Upper lobe of right lung (tissue), 1 donor: ENCODE data around the gene ATF7. TPM values are rescaled to one million over a fixed set of nuclear protein-coding genes. Genes with fewer than 3 reads are reported as not detected.
A peak's percentile ranks its signal among the peaks of the same experiment; 100 is the strongest.
"Not testable (repeated sequence)": the region's sequence is repeated elsewhere in the genome, so short reads cannot be mapped to it uniquely, and the experiment has no call there.

Experiments used
- ATAC-seq: fragments of 200-7000 bp; cut with Tn5 transposase; one replicate; pipeline ENCODE4 v1.9.1; 2020; ENCODE audit warnings: mild to moderate bottlenecking, moderate library complexity
- DNase-seq: peaks from one replicate; pipeline ENCODE4 v3.0.0-alpha.2; 2020
- H3K27ac ChIP-seq: fragments of 200-600 bp; one replicate; pipeline ENCODE4 v1.8.0; 2022
- H3K27me3 ChIP-seq: fragments of 200-600 bp; one replicate; pipeline ENCODE4 v1.8.0; 2022; ENCODE audit warnings: mild to moderate bottlenecking
- H3K36me3 ChIP-seq: fragments of 200-600 bp; one replicate; pipeline ENCODE4 v1.8.0; 2022
- H3K4me1 ChIP-seq: fragments of 200-600 bp; one replicate; pipeline ENCODE4 v1.8.0; 2022
- H3K4me3 ChIP-seq: fragments of 200-600 bp; one replicate; pipeline ENCODE4 v1.8.0; 2022; ENCODE audit warnings: mild to moderate bottlenecking
- H3K9me3 ChIP-seq: fragments of 200-600 bp; one replicate; pipeline ENCODE4 v1.8.0; 2022
- CTCF ChIP-seq: fragments of 200-600 bp; IDR thresholded peaks from one replicate; pipeline ENCODE4 v1.8.0; 2022; ENCODE audit warnings: antibody characterized with exemption
- intact Hi-C: fragments of 100-400 bp; cut with DNase I; formaldehyde crosslinking; loops from one replicate; pipeline ENCODE4 v1.11.0; 2022
- total RNA-seq: library from RNA; stranded (reverse); fragmentation: NEBNext Ultra II Directional; extraction: Animal tissue kit (Norgen Biotek cat#: 25700); gene quantifications from one replicate; pipeline ENCODE4 v1.2.1, GENCODE V29; 2021
- donor health status: DM: no; HTN: yes; CAD: no; lungs with severe emphysema.

The ATF7 gene
- total RNA-seq, 1 donor from 2014 or later = 54.0 TPM

- no peak for ATAC-seq
These were observed 24.8 kb downstream of the ATF7 start for GRCh38 chr12:53601296-53601847.

GRCh38 chr12:53600490-53601295, 25.5 kb downstream of the ATF7 start:
- intact Hi-C loops = no loop called here
- Histone ChIP-seq H3K9me3 (no peaks in the 10 kb centered on the region), H3K4me1 (peaks cover 34% of the 10 kb centered on the region), H3K27ac (no peak overlapping the region), H3K36me3 (peaks cover 10% of the 10 kb centered on the region), H3K27me3 (no peaks in the 10 kb centered on the region), H3K4me3 (no peak overlapping the region)
- no peak for DNase-seq
- no peak for ATAC-seq
- no peak for TF ChIP-seq CTCF

More at GRCh38 chr12:53601296-53601847, 24.8 kb downstream of the ATF7 start:
- intact Hi-C loops = no loop called here
- H3K4me3 ChIP-seq = peak overlapping the region; percentile 15
- no peaks in the 10 kb centered on the region for H3K9me3 ChIP-seq
- no peak for TF ChIP-seq CTCF
- H3K27ac ChIP-seq = no peak overlapping the region
- no peak for DNase-seq
- H3K36me3 ChIP-seq = peaks cover 10% of the 10 kb centered on the region
- no peaks in the 10 kb centered on the region for H3K27me3 ChIP-seq
- H3K4me1 ChIP-seq = peaks cover 28% of the 10 kb centered on the region

DNA sequence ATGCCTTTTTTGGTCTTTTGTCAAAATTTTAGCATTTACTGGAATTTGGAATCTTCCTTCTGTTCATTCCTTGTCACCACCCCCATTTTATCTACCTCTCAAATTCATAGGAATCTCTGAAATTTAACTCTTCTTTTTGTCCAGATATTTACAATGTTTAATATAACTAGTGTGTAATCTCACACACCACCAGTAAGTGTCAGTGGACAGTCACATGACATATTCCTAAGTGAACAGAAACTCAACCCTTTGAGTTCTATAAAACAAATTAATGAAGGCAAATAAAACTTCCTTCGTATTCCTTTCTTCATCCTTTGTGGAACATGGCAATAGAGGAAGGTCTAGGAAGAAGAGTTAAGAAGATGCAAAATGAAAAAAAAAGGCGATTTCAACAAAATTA, 26.6 kb downstream of the ATF7 start:
- H3K4me1 ChIP-seq = peaks cover 41% of the 10 kb centered on the region
- intact Hi-C loops = no loop called here

GRCh38 chr12:53598971-53599370, 27.2 kb downstream of the ATF7 start:
- ATAC-seq, DNase-seq, H3K9me3 ChIP-seq, H3K4me3 ChIP-seq, H3K27ac ChIP-seq, intact Hi-C loops, H3K27me3 ChIP-seq: not testable (repeated sequence)
- Histone ChIP-seq H3K4me1 (peaks cover 40% of the 10 kb centered on the region), H3K36me3 (peaks cover 10% of the 10 kb centered on the region)

More for the DNA sequence above, 26.6 kb downstream of the ATF7 start:
- no peaks in the 10 kb centered on the region for H3K9me3 ChIP-seq
- no peak overlapping the region for H3K27ac ChIP-seq
- H3K4me3 ChIP-seq = no peak overlapping the region
- H3K36me3 ChIP-seq = peaks cover 10% of the 10 kb centered on the region
- DNase-seq = no peak
- H3K27me3 ChIP-seq = no peaks in the 10 kb centered on the region
- TF ChIP-seq CTCF = no peak
- no peak for ATAC-seq

DNA sequence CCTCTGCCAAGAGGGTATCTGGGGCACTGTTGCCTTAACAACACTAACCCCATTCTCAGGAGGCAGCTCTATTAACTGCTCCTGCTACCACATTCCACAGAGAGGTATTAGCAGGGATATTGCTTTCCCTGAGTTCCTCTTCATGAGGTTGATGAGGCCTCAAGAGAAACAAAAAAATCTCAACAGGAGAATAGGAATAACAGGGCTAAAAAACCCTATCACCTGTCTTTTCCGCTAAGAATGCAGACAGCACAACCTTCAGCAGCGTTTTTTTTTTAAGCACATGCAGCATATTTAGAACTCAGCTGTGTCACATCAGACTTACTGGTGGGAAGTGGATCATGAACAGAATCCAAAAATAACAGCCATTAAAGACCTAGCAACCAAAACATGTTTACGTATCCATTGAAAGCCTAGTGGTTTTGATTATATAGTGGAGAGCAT, 29.2 kb downstream of the ATF7 start:
- intact Hi-C loops = no loop called here
- H3K9me3 ChIP-seq = no peaks in the 10 kb centered on the region
- H3K4me3 ChIP-seq = no peak overlapping the region
- no peak for ATAC-seq
- H3K27ac ChIP-seq = peak overlapping the region; percentile 27
- no peaks in the 10 kb centered on the region for H3K27me3 ChIP-seq
- no peak for TF ChIP-seq CTCF
- peaks cover 32% of the 10 kb centered on the region for H3K4me1 ChIP-seq
- peaks cover 10% of the 10 kb centered on the region for H3K36me3 ChIP-seq
- DNase-seq = no peak

DNA sequence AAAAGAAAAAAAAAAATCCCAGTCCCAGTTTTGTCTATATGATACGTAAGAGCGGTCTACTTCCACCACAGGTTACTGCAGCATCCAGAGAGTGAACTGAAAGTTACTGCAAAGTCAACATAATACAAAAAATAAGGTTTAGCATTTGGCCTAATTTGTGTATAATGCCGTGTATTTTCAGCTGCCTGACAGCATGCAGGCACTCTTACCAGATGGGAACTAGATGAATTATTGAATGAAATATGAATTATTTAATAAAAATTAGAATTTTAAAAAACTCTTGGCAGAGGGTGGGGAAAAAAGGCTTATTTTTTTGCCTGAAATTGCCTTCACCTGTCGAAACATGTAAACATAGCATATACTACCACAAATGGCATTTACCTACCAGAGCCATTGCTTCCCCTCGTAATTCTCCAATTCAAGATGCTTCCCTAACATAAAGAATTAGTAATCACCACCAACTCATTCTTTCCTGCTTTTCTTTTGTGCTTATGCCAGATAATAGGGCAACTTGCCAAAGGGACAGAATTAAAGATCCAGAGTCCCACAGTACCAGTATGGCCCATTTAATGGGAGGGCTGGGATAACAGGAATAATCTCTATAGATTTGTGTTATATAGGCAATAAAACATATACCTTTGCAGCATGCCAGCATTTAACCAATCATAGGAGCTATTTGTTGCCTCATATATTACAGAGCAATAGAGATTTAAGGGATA, 31.1 kb downstream of the ATF7 start:
- Histone ChIP-seq H3K36me3 (peaks cover 4% of the 10 kb centered on the region), H3K9me3 (no peaks in the 10 kb centered on the region), H3K4me1 (peaks cover 36% of the 10 kb centered on the region), H3K4me3 (no peak overlapping the region), H3K27ac (no peak overlapping the region), H3K27me3 (no peaks in the 10 kb centered on the region)
- intact Hi-C loops = no loop called here
- no peak for TF ChIP-seq CTCF
- DNase-seq = no peak
- no peak for ATAC-seq
